Mucosa of rectum (tissue), 2 donors: ENCODE results near the gene BTF3L4.
"Not testable (repeated sequence)": the region's sequence is repeated elsewhere in the genome, so short reads cannot be mapped to it uniquely, and the experiment has no call there.

Experiments
- H3K27ac ChIP-seq, 2 donors: one replicate each; pipeline ENCODE4 v1.7.0; 2013; ENCODE audit warnings: inconsistent platforms in 2 of 2, low read depth in 2 of 2, low read length in 2 of 2
- H3K27me3 ChIP-seq, 2 donors: one replicate each; pipeline ENCODE4 v1.7.0; 2013; ENCODE audit warnings: low read length in 2 of 2; ENCODE audit not compliant: control insufficient read depth in 2 of 2, insufficient read depth in 2 of 2
- H3K36me3 ChIP-seq, 2 donors: one replicate each; pipeline ENCODE4 v1.7.0; 2013; ENCODE audit warnings: low read length in 2 of 2; ENCODE audit not compliant: control insufficient read depth in 2 of 2, insufficient read depth in 2 of 2
- H3K4me1 ChIP-seq, 2 donors: one replicate each; pipeline ENCODE4 v1.7.0; 2013; ENCODE audit warnings: low read length in 2 of 2, mild to moderate bottlenecking in 1 of 2; ENCODE audit not compliant: control insufficient read depth in 2 of 2, insufficient read depth in 2 of 2
- H3K4me3 ChIP-seq, 2 donors: one replicate each; pipeline ENCODE4 v1.7.0; 2013; ENCODE audit warnings: low read length in 2 of 2
- H3K9ac ChIP-seq, 2 donors: one replicate each; pipeline ENCODE4 v1.7.0; 2013; ENCODE audit warnings: low read length in 2 of 2, low read depth in 1 of 2, mild to moderate bottlenecking in 1 of 2
- H3K9me3 ChIP-seq, 2 donors: one replicate each; pipeline ENCODE4 v1.7.0; 2013; ENCODE audit warnings: low read length in 2 of 2; ENCODE audit not compliant: control insufficient read depth in 2 of 2
- donor health status: healthy.
- donor health status: Normal muscosa, but diverticular disease.

Gene BTF3L4

GRCh38 chr1:52033190-52034049 is 22.7 kb upstream of the BTF3L4 start, which contains the start of gene KTI12:
Gene KTI12, minus strand, starts transcription at chr1:52033810. Its CDS starts 49 bp downstream, at chr1:52033761.
- Histone ChIP-seq H3K9ac (peak within 1 kb of the TSS; percentile 86 to 94), H3K27me3 (no peaks in the 10 kb centered on the region), H3K4me1 (peaks cover 21 to 30% of the 10 kb centered on the region in 2 donors), H3K27ac (peak within 1 kb of the TSS; percentile 84 to 92), H3K9me3 (no peaks in the 10 kb centered on the region), H3K36me3 (peaks cover 3 to 4% of the 10 kb centered on the region in 2 donors), H3K4me3 (peak within 1 kb of the TSS; percentile 90 to 96)

DNA sequence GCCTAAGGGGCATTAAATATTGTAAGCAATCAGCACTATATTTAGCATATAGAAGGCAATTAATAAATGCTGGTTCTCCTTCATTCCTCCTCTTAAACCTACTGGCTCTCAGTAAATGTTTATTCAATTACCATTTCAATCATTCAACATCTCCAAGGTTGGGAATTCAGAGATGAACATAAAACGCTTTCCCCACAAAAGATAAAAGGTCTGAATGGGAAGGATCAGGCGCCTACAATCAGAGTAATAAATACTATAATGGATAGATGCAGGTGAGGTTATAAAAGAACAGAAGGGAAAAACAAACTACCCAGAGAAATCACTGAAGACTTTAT is 22.1 kb upstream of the BTF3L4 start:
- Histone ChIP-seq H3K4me3 (peak overlapping the region; percentile 90 to 96), H3K9ac (peak overlapping the region; percentile 86 to 94), H3K36me3 (peaks cover 3 to 4% of the 10 kb centered on the region in 2 donors), H3K9me3 (no peaks in the 10 kb centered on the region), H3K27me3 (no peaks in the 10 kb centered on the region), H3K4me1 (peaks cover 21 to 30% of the 10 kb centered on the region in 2 donors), H3K27ac (peak overlapping the region; percentile 84 to 92)

GRCh38 chr1:52037402-52037814 is 18.7 kb upstream of the BTF3L4 start:
- peaks cover 2 to 11% of the 10 kb centered on the region in 2 donors for H3K36me3 ChIP-seq
- H3K4me3 ChIP-seq: no peak overlapping the region
- H3K27ac ChIP-seq: no peak overlapping the region
- no peak overlapping the region for H3K9ac ChIP-seq
- H3K4me1 ChIP-seq: peaks cover 12 to 15% of the 10 kb centered on the region in 2 donors
- no peaks in the 10 kb centered on the region for H3K27me3 ChIP-seq
- no peaks in the 10 kb centered on the region for H3K9me3 ChIP-seq

DNA sequence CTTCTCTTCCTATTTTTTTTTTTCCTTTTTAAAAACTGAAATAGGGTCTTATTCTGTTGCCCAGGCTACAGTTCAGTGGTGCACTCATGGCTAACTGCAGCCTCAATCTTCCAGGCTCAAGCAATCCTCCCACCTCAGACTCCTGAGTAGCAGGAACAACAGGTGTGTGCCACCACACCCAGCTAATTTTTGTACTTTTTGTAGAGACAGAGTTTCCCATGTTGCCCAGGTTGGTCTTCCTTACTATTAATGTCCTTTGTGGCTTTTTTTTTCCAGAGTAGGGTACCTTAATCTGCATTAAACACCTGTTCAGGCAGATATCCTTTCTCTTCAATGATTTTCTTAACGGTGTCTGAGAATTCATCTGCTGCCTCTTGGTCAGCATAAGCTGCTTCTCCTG is 18.2 kb upstream of the BTF3L4 start:
- H3K27ac ChIP-seq: no peak overlapping the region
- no peak overlapping the region for H3K9ac ChIP-seq
- peaks cover 7 to 10% of the 10 kb centered on the region in 2 donors for H3K4me1 ChIP-seq
- peaks cover 2 to 11% of the 10 kb centered on the region in 2 donors for H3K36me3 ChIP-seq
- H3K27me3 ChIP-seq: no peaks in the 10 kb centered on the region
- H3K9me3 ChIP-seq: no peaks in the 10 kb centered on the region
- no peak overlapping the region for H3K4me3 ChIP-seq

- Histone ChIP-seq H3K9ac (no peak overlapping the region), H3K36me3 (peaks cover 2 to 15% of the 10 kb centered on the region in 2 donors), H3K9me3 (no peaks in the 10 kb centered on the region), H3K4me3 (no peak overlapping the region), H3K27me3 (no peaks in the 10 kb centered on the region), H3K4me1 (peaks cover 6% of the 10 kb centered on the region in 2 donors), H3K27ac (no peak overlapping the region)
Measured at GRCh38 chr1:52041551-52042185, 14.4 kb upstream of the BTF3L4 start.

GRCh38 chr1:52045236-52045635 is 10.9 kb upstream of the BTF3L4 start:
- H3K9ac ChIP-seq: no peak overlapping the region
- no peaks in the 10 kb centered on the region for H3K27me3 ChIP-seq
- no peak overlapping the region for H3K27ac ChIP-seq
- H3K4me3 ChIP-seq: no peak overlapping the region
- H3K4me1 ChIP-seq: no peaks in the 10 kb centered on the region
- no peaks in the 10 kb centered on the region for H3K9me3 ChIP-seq
- H3K36me3 ChIP-seq: peaks cover 0 to 11% of the 10 kb centered on the region in 2 donors

DNA sequence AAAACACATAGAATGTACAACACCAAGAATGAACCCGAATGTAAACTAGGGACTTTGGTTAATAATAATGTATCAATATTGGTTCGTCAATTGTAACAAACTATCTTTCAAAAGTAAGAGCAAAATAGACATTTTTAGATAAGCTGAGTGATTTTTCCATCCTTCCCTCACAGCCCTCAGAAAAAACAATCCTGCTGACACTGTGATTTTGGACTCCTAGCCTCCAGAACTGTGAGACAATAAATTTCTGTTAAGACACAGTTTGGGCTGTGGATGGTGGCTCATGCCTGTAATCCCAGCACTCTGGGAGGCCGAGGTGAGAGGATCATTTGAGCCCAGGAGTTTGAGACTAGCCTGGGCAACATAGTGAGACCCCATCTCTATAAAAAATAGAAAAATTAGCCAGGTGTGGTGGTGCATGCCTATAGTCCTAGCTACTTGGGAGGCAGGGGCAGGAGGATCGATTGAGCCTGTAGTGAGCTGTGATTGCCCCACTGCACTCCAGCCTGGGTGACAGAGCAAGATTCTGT is 10.4 kb upstream of the BTF3L4 start:
- H3K4me3 ChIP-seq, H3K27ac ChIP-seq: not testable (repeated sequence)

DNA sequence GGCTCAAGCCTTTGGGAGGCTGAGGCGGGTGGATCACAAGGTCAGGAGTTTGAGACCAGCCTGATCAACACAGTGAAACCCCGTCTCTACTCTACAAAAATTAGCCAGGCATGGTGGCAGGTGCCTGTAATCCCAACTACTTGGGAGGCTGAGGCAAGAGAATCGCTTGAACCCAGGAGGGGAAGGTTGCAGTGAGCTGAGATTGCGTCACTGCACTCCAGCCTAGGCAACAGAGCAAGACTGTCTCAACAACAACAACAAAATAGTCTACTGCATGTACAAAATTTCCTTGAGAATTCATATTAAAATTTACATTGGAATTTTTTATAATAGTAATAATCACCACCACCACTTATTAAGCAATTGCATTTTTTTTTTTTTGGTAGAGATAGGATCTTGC is 6.8 kb upstream of the BTF3L4 start:
- H3K27me3 ChIP-seq: not testable (repeated sequence)

More for the DNA sequence above, 10.4 kb upstream of the BTF3L4 start:
- H3K36me3 ChIP-seq: peaks cover 0 to 11% of the 10 kb centered on the region in 2 donors
- H3K9ac ChIP-seq, H3K9me3 ChIP-seq, H3K4me1 ChIP-seq, H3K27me3 ChIP-seq: not testable (repeated sequence)

DNA sequence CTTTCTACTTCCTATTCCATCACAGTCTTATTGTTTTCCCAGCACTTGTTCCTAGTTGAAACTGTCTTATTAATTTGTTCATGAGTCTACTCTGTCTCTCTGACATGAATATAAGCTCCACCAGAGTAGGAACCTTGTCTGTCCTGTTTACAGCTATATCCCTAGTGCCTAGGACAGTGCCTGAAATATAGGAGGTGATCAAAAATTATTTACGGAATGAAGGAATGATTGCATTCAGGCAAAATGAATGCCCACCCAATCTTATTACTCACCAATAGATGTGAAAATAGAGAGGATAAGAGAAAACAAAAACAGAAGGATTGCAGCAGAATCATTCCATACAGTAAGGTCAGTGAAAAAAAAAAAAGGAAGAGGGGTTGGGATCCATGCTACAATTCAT is 2.2 kb upstream of the BTF3L4 start:
- Histone ChIP-seq H3K27ac (no peak overlapping the region), H3K9me3 (no peaks in the 10 kb centered on the region), H3K4me1 (peaks cover 16 to 26% of the 10 kb centered on the region in 2 donors), H3K9ac (peak overlapping the region in 1 of 2 donors; percentile 38), H3K4me3 (peak overlapping the region in 1 of 2 donors; percentile 98), H3K36me3 (peaks cover 4 to 5% of the 10 kb centered on the region in 2 donors), H3K27me3 (no peaks in the 10 kb centered on the region)

More for the DNA sequence above, 6.8 kb upstream of the BTF3L4 start:
- H3K9ac ChIP-seq, H3K4me3 ChIP-seq, H3K9me3 ChIP-seq, H3K36me3 ChIP-seq, H3K27ac ChIP-seq, H3K4me1 ChIP-seq: not testable (repeated sequence)

GRCh38 chr1:52054496-52055065 is 1.5 kb upstream of the BTF3L4 start:
- Histone ChIP-seq H3K9ac (peak overlapping the region; percentile 79 to 97), H3K9me3 (no peaks in the 10 kb centered on the region), H3K27ac (peak overlapping the region; percentile 92 to 93), H3K4me3 (peak overlapping the region; percentile 92 to 98), H3K4me1 (peaks cover 16 to 26% of the 10 kb centered on the region in 2 donors), H3K27me3 (no peaks in the 10 kb centered on the region), H3K36me3 (peaks cover 5 to 7% of the 10 kb centered on the region in 2 donors)
